ENCODE results near the gene CCDC183.

DNA sequence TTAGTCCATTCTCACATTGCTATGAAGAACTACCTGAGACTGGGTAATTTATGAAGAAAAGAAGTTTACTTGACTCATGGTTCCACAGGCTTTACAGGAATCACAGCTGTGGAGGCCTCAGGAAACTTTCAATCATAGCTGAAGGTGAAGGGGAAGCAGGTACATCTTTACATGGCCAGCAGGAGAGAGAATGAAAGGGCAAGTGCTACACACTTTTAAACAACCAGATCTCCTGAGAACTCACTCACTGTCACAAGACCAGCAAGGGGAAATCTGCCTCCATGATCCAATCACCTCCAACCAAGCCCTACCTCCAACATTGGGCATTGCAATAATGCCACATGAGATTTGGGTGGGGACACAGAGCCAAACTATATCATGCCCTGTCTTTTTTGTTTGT is 44.3 kb upstream of the CCDC183 start:
- TF ChIP-seq, protein P1, sequence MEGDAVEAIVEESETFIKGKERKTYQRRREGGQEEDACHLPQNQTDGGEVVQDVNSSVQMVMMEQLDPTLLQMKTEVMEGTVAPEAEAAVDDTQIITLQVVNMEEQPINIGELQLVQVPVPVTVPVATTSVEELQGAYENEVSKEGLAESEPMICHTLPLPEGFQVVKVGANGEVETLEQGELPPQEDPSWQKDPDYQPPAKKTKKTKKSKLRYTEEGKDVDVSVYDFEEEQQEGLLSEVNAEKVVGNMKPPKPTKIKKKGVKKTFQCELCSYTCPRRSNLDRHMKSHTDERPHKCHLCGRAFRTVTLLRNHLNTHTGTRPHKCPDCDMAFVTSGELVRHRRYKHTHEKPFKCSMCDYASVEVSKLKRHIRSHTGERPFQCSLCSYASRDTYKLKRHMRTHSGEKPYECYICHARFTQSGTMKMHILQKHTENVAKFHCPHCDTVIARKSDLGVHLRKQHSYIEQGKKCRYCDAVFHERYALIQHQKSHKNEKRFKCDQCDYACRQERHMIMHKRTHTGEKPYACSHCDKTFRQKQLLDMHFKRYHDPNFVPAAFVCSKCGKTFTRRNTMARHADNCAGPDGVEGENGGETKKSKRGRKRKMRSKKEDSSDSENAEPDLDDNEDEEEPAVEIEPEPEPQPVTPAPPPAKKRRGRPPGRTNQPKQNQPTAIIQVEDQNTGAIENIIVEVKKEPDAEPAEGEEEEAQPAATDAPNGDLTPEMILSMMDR (conservative IDR thresholded peaks at IDR 0.05) = no peak
- no peak for TF ChIP-seq EZH2 (IDR thresholded peaks at IDR 0.05; ENCODE audit: low read depth)
